ENCODE results near the gene TMEM117.

TMEM117 gene

GRCh38 chr12:44000309-44000952 is 164.6 kb downstream of the TMEM117 start:
- Histone ChIP-seq H3K9me3 (ENCODE audit: severe bottlenecking) (no peaks in the 10 kb centered on the region), H3K27me3 (ENCODE audit: insufficient read depth, poor library complexity, severe bottlenecking) (no peaks in the 10 kb centered on the region), H3K4me1 (ENCODE audit: insufficient read depth, poor library complexity, severe bottlenecking) (no peaks in the 10 kb centered on the region), H3K36me3 (ENCODE audit: low read depth) (no peaks in the 10 kb centered on the region), H3K4me3 (ENCODE audit: severe bottlenecking) (no peak overlapping the region), H3K27ac (ENCODE audit: poor library complexity, severe bottlenecking) (no peak overlapping the region)
- DNase-seq (ENCODE audit: low spot score) (no peak), ATAC-seq (ENCODE audit: low read depth) (peak; percentile 97)
- TF ChIP-seq, protein P1, sequence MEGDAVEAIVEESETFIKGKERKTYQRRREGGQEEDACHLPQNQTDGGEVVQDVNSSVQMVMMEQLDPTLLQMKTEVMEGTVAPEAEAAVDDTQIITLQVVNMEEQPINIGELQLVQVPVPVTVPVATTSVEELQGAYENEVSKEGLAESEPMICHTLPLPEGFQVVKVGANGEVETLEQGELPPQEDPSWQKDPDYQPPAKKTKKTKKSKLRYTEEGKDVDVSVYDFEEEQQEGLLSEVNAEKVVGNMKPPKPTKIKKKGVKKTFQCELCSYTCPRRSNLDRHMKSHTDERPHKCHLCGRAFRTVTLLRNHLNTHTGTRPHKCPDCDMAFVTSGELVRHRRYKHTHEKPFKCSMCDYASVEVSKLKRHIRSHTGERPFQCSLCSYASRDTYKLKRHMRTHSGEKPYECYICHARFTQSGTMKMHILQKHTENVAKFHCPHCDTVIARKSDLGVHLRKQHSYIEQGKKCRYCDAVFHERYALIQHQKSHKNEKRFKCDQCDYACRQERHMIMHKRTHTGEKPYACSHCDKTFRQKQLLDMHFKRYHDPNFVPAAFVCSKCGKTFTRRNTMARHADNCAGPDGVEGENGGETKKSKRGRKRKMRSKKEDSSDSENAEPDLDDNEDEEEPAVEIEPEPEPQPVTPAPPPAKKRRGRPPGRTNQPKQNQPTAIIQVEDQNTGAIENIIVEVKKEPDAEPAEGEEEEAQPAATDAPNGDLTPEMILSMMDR (IDR thresholded peaks at IDR 0.05; ENCODE audit: poor library complexity, severe bottlenecking), result peak; percentile 72

- Histone ChIP-seq H3K27me3 (ENCODE audit: insufficient read depth, poor library complexity, severe bottlenecking) (no peaks in the 10 kb centered on the region), H3K36me3 (ENCODE audit: low read depth) (no peaks in the 10 kb centered on the region), H3K4me1 (ENCODE audit: insufficient read depth, poor library complexity, severe bottlenecking) (no peaks in the 10 kb centered on the region), H3K9me3 (ENCODE audit: severe bottlenecking) (no peaks in the 10 kb centered on the region), H3K4me3 (ENCODE audit: severe bottlenecking) (no peak overlapping the region), H3K27ac (ENCODE audit: poor library complexity, severe bottlenecking) (no peak overlapping the region)
- DNase-seq (ENCODE audit: low spot score) (no peak), ATAC-seq (ENCODE audit: low read depth) (no peak)
- TF ChIP-seq, protein P1 (IDR thresholded peaks at IDR 0.05; ENCODE audit: poor library complexity, severe bottlenecking), result no peak
These were observed 166.7 kb downstream of the TMEM117 start for GRCh38 chr12:44002607-44003006.

DNA sequence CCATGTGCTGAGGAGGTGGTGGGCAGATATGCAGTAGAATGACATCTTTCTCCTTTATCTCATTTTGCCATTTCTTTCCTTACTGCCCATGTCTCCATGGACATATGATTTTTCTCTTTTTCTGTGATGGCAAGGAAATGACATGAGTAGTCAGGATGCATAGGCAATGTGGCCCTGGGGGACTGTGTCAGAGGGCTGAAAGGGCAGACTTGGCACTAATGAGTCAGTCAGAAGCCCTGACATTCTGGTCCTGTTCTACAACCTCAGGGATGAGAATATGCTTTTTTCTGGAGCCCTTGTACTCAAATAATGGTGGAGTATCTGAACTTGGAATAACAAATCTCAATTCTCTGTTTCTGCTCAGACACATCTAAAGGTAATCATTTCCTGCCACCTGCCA is 167.8 kb downstream of the TMEM117 start:
- Histone ChIP-seq H3K9me3 (ENCODE audit: severe bottlenecking) (no peaks in the 10 kb centered on the region), H3K4me3 (ENCODE audit: severe bottlenecking) (no peak overlapping the region), H3K4me1 (ENCODE audit: insufficient read depth, poor library complexity, severe bottlenecking) (no peaks in the 10 kb centered on the region), H3K27me3 (ENCODE audit: insufficient read depth, poor library complexity, severe bottlenecking) (no peaks in the 10 kb centered on the region), H3K36me3 (ENCODE audit: low read depth) (no peaks in the 10 kb centered on the region), H3K27ac (ENCODE audit: poor library complexity, severe bottlenecking) (no peak overlapping the region)
- no peak for ATAC-seq (ENCODE audit: low read depth)
- DNase-seq (ENCODE audit: low spot score), result no peak
- TF ChIP-seq, protein P1 (IDR thresholded peaks at IDR 0.05; ENCODE audit: poor library complexity, severe bottlenecking), result no peak

- H3K36me3 ChIP-seq (ENCODE audit: low read depth), result no peaks in the 10 kb centered on the region
- no peaks in the 10 kb centered on the region for H3K27me3 ChIP-seq (ENCODE audit: insufficient read depth, poor library complexity, severe bottlenecking)
- no peak overlapping the region for H3K4me3 ChIP-seq (ENCODE audit: severe bottlenecking)
- H3K27ac ChIP-seq (ENCODE audit: poor library complexity, severe bottlenecking), result no peak overlapping the region
- no peaks in the 10 kb centered on the region for H3K4me1 ChIP-seq (ENCODE audit: insufficient read depth, poor library complexity, severe bottlenecking)
- TF ChIP-seq, protein P1 (IDR thresholded peaks at IDR 0.05; ENCODE audit: poor library complexity, severe bottlenecking), result peak; percentile 77
- DNase-seq (ENCODE audit: low spot score) (no peak), ATAC-seq (ENCODE audit: low read depth) (peak; percentile 38; the same call in 1 of the 3 replicates)
- no peaks in the 10 kb centered on the region for H3K9me3 ChIP-seq (ENCODE audit: severe bottlenecking)
These were observed 179.6 kb downstream of the TMEM117 start for GRCh38 chr12:44015333-44015941.

DNA sequence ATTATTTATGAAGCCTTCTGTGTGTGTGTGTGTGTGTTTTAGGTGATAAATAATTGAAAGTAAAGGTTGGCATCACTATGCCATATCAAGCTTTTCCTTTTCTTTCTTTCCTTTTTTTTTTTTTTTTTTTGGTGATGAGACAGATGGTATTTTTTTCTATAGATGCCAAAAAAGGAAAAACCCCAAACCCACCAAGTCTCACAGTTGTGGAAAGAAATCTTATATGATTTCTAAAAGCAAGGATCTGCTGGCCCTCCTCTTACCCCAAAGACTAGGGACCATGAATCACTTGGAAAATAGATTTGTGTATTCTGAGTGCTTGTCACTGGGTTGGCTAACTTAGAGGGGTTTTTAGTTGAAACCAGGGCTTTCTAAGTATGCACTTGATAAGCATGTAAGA is 181.3 kb downstream of the TMEM117 start:
- H3K27me3 ChIP-seq (ENCODE audit: insufficient read depth, poor library complexity, severe bottlenecking), result no peaks in the 10 kb centered on the region
- H3K27ac ChIP-seq (ENCODE audit: poor library complexity, severe bottlenecking), result no peak overlapping the region
- H3K4me3 ChIP-seq (ENCODE audit: severe bottlenecking), result no peak overlapping the region
- ATAC-seq (ENCODE audit: low read depth) (no peak), DNase-seq (ENCODE audit: low spot score) (no peak)
- H3K9me3 ChIP-seq (ENCODE audit: severe bottlenecking), result no peaks in the 10 kb centered on the region
- H3K4me1 ChIP-seq (ENCODE audit: insufficient read depth, poor library complexity, severe bottlenecking), result no peaks in the 10 kb centered on the region
- TF ChIP-seq, protein P1 (IDR thresholded peaks at IDR 0.05; ENCODE audit: poor library complexity, severe bottlenecking), result no peak
- H3K36me3 ChIP-seq (ENCODE audit: low read depth), result no peaks in the 10 kb centered on the region
